Measurements from ENCODE around the gene ACTRT3. TPM values are rescaled to one million over a fixed set of nuclear protein-coding genes. Genes with fewer than 3 reads are reported as not detected.
"Not testable (repeated sequence)": the region's sequence is repeated elsewhere in the genome, so short reads cannot be mapped to it uniquely, and the experiment has no call there.

Gene ACTRT3
- total RNA-seq, 1 experiment from 2014 or later = 4.3 TPM

DNA sequence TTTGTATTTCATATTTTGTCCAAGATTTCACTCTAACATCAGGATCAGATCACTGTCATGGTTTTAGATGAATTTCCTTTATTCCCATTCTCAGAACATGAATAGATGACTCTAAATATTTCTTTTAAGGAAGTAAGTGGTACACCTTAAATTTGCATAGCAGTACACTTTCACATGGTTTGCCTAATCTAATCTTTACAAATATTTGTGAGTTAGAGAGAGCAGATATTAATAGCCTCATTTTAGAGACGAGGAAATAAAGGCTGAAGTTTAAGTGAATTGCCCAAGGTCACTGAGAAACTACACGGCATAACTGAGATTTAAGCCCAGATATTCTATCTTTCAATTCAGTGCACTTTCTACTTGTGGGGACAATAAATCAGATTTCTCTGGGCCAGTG lies 18.7 kb downstream of the ACTRT3 start:
- peaks cover 43% of the 10 kb centered on the region for H3K27me3 ChIP-seq
- no peak for DNase-seq
- H3K4me3 ChIP-seq = no peak overlapping the region
- H3K36me3 ChIP-seq = no peaks in the 10 kb centered on the region
- H3K9me3 ChIP-seq = no peaks in the 10 kb centered on the region

DNA sequence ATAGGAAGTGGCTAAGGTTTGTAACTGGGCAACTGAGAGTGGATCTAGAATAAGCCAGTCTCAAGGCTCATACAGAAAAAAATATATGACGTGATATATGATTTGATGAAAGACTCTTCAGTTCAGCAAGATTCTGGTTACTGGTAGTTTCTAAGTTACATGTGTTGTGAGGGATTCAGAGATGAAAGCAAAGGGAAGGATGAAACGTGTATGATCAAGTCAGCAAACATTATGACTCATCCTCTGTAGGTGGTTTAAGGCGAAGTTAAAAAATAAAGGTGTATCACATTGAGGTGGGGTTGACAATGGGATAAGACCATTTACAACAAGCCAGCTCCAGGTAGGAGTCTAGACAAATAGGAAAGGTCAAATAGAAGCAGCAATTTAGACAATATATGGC lies 20.7 kb downstream of the ACTRT3 start:
- no peaks in the 10 kb centered on the region for H3K9me3 ChIP-seq
- H3K36me3 ChIP-seq = no peaks in the 10 kb centered on the region
- peaks cover 43% of the 10 kb centered on the region for H3K27me3 ChIP-seq
- H3K4me3 ChIP-seq = no peak overlapping the region
- no peak for DNase-seq

DNA sequence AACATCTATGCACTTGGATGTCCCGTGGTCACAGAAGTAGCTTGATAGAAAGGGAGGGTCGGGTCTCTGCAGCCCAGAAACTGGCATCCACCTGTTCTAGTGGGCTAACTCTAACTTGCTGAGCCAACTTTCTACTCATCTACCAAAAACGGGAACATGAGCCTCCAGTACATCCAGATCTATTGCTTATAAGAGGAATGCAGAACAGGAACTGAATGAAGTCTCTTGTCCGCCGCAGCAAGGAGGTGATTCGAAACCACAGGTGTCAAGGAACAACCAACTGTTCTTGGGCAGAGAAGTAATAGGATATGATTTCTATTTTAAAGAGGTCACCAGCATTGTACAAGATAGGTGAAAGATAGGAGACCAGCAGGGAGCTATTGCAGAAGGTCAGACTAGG lies 22.4 kb downstream of the ACTRT3 start:
- Histone ChIP-seq H3K9me3 (no peaks in the 10 kb centered on the region), H3K4me3 (no peak overlapping the region), H3K27me3 (peaks cover 35% of the 10 kb centered on the region), H3K36me3 (no peaks in the 10 kb centered on the region)
- DNase-seq = no peak

DNA sequence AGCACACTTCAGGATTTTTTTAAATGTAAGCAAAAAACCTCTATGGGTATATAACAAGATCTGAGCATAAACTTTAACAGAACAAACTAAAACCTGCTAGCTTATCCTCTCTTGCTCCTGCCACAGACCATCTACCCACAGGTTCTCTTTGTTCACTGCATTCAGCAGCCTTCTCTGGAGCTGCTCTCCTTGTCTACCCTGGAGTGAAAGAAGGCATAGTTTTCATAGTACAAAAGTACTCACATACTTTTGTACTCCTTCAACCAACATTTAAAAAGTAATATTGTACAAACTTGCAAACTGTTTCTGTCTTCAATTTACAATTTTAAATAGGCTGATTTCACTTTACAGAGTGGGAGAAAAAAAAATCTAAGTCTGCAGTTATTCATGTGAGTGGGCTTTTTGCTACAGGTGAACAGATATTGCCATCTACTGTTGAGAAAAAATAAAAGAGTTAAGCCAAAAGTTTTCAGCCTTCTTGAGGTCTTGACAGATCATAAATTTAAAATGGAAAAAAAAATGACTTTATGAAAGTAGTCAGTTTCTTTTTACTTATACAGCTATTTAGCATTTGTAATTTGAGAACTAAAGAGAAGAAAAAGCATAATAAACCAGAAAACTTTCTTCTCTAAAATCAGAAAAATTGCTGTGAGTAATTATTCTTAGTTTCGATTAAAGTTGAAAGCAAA lies 24.9 kb downstream of the ACTRT3 start:
- DNase-seq = no peak

DNA sequence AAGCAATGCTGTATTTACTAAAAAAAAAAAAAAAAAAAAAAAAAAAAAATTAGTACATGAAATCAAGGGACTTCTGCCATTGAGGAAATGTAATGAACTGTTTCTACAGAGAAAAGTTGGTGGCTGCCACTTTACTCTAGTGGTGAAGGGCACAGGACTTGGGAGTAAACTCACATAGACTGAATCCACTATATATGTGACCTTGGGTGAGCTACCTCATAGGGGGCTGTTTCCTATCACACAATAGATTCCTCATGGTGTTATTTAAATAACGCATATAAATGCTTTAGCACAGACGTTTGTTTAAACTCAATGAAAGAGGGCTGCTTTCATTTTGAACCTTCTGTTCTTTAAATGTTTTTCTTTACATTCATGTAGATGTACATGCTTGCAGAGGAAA lies 30.3 kb downstream of the ACTRT3 start:
- DNase-seq = no peak
- H3K4me3 ChIP-seq = no peak overlapping the region
- peaks cover 4% of the 10 kb centered on the region for H3K9me3 ChIP-seq
- H3K36me3 ChIP-seq = no peaks in the 10 kb centered on the region
- no peaks in the 10 kb centered on the region for H3K27me3 ChIP-seq

More for the DNA sequence above, 24.9 kb downstream of the ACTRT3 start:
- H3K9me3 ChIP-seq = no peaks in the 10 kb centered on the region
- peaks cover 20% of the 10 kb centered on the region for H3K27me3 ChIP-seq
- H3K36me3 ChIP-seq = no peaks in the 10 kb centered on the region
- no peak overlapping the region for H3K4me3 ChIP-seq

DNA sequence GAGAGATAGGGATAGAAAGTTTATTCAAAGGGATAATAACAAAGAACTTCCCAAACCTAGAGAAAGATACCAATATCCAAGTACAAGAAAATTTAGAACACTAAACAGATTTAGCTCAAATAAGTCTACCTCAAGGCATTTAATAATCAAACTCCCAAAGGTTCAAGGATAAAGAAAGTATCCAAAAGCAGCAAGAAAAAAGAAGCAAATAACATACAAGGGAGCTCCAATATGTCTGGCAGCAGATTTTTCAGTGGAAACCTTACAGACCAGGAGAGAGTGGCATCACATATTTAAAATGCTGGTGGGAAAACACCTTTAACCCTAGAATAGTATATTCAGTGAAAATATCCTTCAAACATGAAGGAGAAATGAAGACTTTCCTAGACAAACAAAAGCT lies 37.5 kb downstream of the ACTRT3 start:
- not testable (repeated sequence) for H3K4me3 ChIP-seq, DNase-seq, H3K27me3 ChIP-seq, H3K36me3 ChIP-seq
- H3K9me3 ChIP-seq = peaks cover 20% of the 10 kb centered on the region

DNA sequence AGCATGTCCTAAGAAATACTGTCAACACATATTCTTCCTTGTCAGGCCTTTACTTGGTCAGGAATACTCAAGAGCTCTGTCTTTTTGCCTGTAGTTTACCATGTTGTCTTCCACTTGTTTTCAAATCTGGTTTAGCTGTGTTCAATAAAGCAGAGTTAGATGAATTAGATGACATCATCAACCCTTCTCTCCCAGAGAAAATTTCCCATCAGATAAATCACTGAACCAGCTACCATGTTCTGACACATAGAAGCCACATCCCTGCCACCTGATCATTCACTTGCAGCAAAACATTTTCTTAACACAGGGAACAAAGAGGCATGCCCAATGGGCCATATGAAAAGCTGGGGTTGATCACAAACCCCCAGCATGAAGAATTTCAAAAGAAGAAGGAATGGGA lies 46.6 kb downstream of the ACTRT3 start:
- Histone ChIP-seq H3K36me3 (no peaks in the 10 kb centered on the region), H3K4me3 (no peak overlapping the region), H3K9me3 (no peaks in the 10 kb centered on the region; the same call in 1 of the 2 replicates), H3K27me3 (peaks cover 26% of the 10 kb centered on the region)
- DNase-seq = no peak

DNA sequence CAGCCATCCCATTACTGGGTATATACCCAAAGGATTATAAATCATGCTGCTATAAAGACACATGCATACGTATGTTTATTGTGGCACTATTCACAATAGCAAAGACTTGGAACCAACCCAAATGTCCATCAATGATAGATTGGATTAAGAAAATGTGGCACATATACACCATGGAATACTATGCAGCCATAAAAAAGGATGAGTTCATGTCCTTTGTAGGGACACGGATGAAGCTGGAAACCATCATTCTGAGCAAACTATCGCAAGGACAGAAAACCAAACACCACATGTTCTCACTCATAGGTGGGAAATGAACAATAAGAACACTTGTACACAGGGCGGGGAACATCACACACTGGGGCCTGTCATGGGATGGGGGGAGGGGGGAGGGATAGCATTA lies 50.9 kb downstream of the ACTRT3 start:
- Histone ChIP-seq H3K27me3 (peaks cover 11% of the 10 kb centered on the region; the same call in 1 of the 2 replicates), H3K9me3 (peaks cover 11% of the 10 kb centered on the region; the same call in 1 of the 2 replicates)
- not testable (repeated sequence) for H3K4me3 ChIP-seq, H3K36me3 ChIP-seq, DNase-seq

Other genes with a start within 250 kb of the ACTRT3 start
- 1.2 and 1.4 TPM in 2 replicates for gene MECOM, start 105.8 kb downstream of the ACTRT3 start, total RNA-seq (2014; rRNA removed; shearing (Covaris generic); ENCODE audit: low replicate concordance)
- 149 and 154 TPM in 2 replicates for gene TERC, start 4.5 kb downstream of the ACTRT3 start, total RNA-seq (2014; rRNA removed; shearing (Covaris generic); ENCODE audit: low replicate concordance)
- gene MYNN, start 3.8 kb upstream of the ACTRT3 start, total RNA-seq (2014; rRNA removed; shearing (Covaris generic); ENCODE audit: low replicate concordance) = 22.9 and 33.0 TPM in 2 replicates
- not detected in 2 replicates for gene LRRIQ4, start 43.3 kb upstream of the ACTRT3 start, total RNA-seq (2014; rRNA removed; shearing (Covaris generic); ENCODE audit: low replicate concordance)
- 3.9 and 12.2 TPM in 2 replicates for gene LRRC34, start 43.3 kb upstream of the ACTRT3 start, total RNA-seq (2014; rRNA removed; shearing (Covaris generic); ENCODE audit: low replicate concordance)
- gene LRRC31, start 100.4 kb upstream of the ACTRT3 start, total RNA-seq (2014; rRNA removed; shearing (Covaris generic); ENCODE audit: low replicate concordance) = not detected in 2 replicates
- gene SAMD7, start 142.0 kb upstream of the ACTRT3 start, total RNA-seq (2014; rRNA removed; shearing (Covaris generic); ENCODE audit: low replicate concordance) = not detected in 2 replicates
- 12.2 and 28.1 TPM in 2 replicates for gene SEC62, start 197.2 kb upstream of the ACTRT3 start, total RNA-seq (2014; rRNA removed; shearing (Covaris generic); ENCODE audit: low replicate concordance)

Data from MG63 (cell line).